HepG2 (cell line): Measurements from ENCODE around the gene ATXN7L3B. TPM values are rescaled to one million over a fixed set of nuclear protein-coding genes. Genes with fewer than 3 reads are reported as not detected.

ENCODE experiments used
- ARID5B ChIP-seq: IDR thresholded peaks from 2 replicates; pipeline ENCODE4 v1.4.0; 2020; ENCODE audit warnings: mild to moderate bottlenecking, missing genetic modification reagents
- HOXA3 ChIP-seq: sonication (generic); formaldehyde crosslinking; IDR thresholded peaks from 2 replicates; pipeline ENCODE4 v1.5.0; 2020; ENCODE audit warnings: missing genetic modification reagents
- IKZF4 ChIP-seq: sonication (generic); formaldehyde crosslinking; IDR thresholded peaks from 2 replicates; pipeline ENCODE4 v1.5.1; 2020; ENCODE audit warnings: borderline replicate concordance, mild to moderate bottlenecking, low read depth, missing genetic modification reagents; ENCODE audit errors: not compliant biosample characterization
- REPIN1 ChIP-seq: sonication (generic); formaldehyde crosslinking; IDR thresholded peaks from 2 replicates; pipeline ENCODE4 v1.8.0; 2022; ENCODE audit warnings: missing genetic modification reagents, low read depth, mild to moderate bottlenecking, borderline replicate concordance
- SIN3B ChIP-seq: fragments of 150-350 bp; IDR thresholded peaks from 2 replicates; pipeline ENCODE4 v1.6.1; 2014; ENCODE audit warnings: low read length
- SP1 ChIP-seq, 2 experiments: fragments of 450-650 bp in 1 of 2; sonication (generic) in 1 of 2; formaldehyde crosslinking in 1 of 2; IDR thresholded peaks; 2 replicates each; pipeline versions ENCODE4 v1.4.0 to v1.6.1; 2016 to 2020; ENCODE audit warnings: missing genetic modification reagents in 1 of 2
- TCF7 ChIP-seq: sonication (generic); IDR thresholded peaks from 2 replicates; pipeline ENCODE4 v1.6.1; 2016; ENCODE audit warnings: antibody characterized with exemption, low read depth
- ZNF224 ChIP-seq: sonication (generic); formaldehyde crosslinking; IDR thresholded peaks from 2 replicates; pipeline ENCODE4 v1.5.0; 2020; ENCODE audit warnings: mild to moderate bottlenecking, missing genetic modification reagents
- ZNF382 ChIP-seq: sonication (generic); formaldehyde crosslinking; IDR thresholded peaks from 2 replicates; pipeline ENCODE4 v1.5.0; 2020; ENCODE audit warnings: missing genetic modification reagents, mild to moderate bottlenecking, borderline replicate concordance
- ZNF570 ChIP-seq: sonication (generic); formaldehyde crosslinking; IDR thresholded peaks from 2 replicates; pipeline ENCODE4 v1.4.0; 2020; ENCODE audit warnings: mild to moderate bottlenecking, missing genetic modification reagents, borderline replicate concordance
- ZSCAN21 ChIP-seq: sonication (generic); formaldehyde crosslinking; IDR thresholded peaks from 2 replicates; pipeline ENCODE4 v1.8.0; 2022; ENCODE audit warnings: mild to moderate bottlenecking, missing genetic modification reagents, moderate library complexity, borderline replicate concordance
- polyA plus RNA-seq, 8 experiments: library from polyadenylated mRNA; depleted of rRNA in 3 of 8; stranded (reverse) in 7 of 8; unstranded in 1 of 8; fragments of >200 nt; fragmentation: Illumina TruSeq in 4 of 8; extraction: Trizol in 4 of 8; gene quantifications; 2 replicates each; pipeline versions ENCODE4 v1.2.1 to v1.2.3, GENCODE V29; 2011 to 2016; ENCODE audit warnings: low read depth in 4 of 8, missing spikeins in 1 of 8, mixed read lengths in 1 of 8; ENCODE audit not compliant: insufficient read depth in 1 of 8
- total RNA-seq, 5 experiments: library from RNA; depleted of rRNA; stranded (reverse); fragments of >200 nt; fragmentation: Illumina TruSeq; extraction: Trizol; gene quantifications; 2 replicates each; pipeline ENCODE4 v1.2.3, GENCODE V29; 2016; ENCODE audit warnings: low read depth in 1 of 5
- TF ChIP-seq, protein P1 (sequence below): sonication (generic); formaldehyde crosslinking; IDR thresholded peaks from 2 replicates; pipeline ENCODE4 v1.4.0; 2020; ENCODE audit warnings: low read depth, missing genetic modification reagents
- TF ChIP-seq, protein P2 (sequence below): sonication (generic); formaldehyde crosslinking; IDR thresholded peaks from 2 replicates; pipeline ENCODE4 v1.8.1; 2023; ENCODE audit warnings: missing genetic modification reagents, mild to moderate bottlenecking, borderline replicate concordance
- TF ChIP-seq, protein P3 (sequence below), 2 experiments: sonication (generic) in 1 of 2; formaldehyde crosslinking in 1 of 2; IDR thresholded peaks; 2 replicates each; pipeline versions ENCODE4 v1.4.0 to v1.6.1; 2016 to 2020; ENCODE audit warnings: borderline replicate concordance in 1 of 2, low read depth in 1 of 2, mild to moderate bottlenecking in 1 of 2, missing genetic modification reagents in 1 of 2

Gene ATXN7L3B
- total and polyA plus RNA-seq, 2 of the 13 experiments (the other 11 are each of a cell fraction or from before 2014, with no cell fraction given) = 20.1 to 23.8 TPM

DNA sequence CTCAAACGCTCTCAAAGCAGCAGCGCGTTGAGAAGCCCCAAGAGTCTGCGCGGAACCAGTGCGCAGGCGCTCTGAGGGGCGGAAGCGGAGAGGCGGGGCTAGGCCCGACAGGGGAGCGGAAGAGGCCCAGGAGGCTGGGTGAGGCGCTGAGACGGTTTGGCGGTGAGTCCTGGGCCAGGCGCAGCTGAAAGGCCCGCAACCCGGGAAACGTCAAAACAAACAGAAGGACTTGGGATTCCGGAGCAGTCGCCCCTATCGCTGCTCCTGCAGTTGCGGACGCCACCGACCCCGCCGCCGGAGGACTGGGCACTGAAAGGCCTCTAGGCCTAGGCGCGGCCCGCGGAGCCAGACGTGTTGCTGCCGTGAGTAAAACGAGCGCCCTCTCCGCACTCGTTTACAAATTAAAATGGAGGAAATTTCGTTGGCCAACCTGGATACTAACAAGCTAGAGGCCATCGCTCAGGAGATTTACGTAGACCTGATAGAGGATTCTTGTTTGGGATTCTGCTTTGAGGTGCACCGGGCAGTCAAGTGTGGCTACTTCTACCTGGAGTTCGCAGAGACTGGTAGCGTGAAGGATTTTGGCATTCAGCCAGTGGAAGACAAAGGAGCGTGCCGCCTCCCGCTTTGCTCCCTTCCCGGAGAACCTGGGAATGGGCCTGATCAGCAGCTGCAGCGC, at the start of gene ATXN7L3B (continued):
- TF ChIP-seq, protein P1, sequence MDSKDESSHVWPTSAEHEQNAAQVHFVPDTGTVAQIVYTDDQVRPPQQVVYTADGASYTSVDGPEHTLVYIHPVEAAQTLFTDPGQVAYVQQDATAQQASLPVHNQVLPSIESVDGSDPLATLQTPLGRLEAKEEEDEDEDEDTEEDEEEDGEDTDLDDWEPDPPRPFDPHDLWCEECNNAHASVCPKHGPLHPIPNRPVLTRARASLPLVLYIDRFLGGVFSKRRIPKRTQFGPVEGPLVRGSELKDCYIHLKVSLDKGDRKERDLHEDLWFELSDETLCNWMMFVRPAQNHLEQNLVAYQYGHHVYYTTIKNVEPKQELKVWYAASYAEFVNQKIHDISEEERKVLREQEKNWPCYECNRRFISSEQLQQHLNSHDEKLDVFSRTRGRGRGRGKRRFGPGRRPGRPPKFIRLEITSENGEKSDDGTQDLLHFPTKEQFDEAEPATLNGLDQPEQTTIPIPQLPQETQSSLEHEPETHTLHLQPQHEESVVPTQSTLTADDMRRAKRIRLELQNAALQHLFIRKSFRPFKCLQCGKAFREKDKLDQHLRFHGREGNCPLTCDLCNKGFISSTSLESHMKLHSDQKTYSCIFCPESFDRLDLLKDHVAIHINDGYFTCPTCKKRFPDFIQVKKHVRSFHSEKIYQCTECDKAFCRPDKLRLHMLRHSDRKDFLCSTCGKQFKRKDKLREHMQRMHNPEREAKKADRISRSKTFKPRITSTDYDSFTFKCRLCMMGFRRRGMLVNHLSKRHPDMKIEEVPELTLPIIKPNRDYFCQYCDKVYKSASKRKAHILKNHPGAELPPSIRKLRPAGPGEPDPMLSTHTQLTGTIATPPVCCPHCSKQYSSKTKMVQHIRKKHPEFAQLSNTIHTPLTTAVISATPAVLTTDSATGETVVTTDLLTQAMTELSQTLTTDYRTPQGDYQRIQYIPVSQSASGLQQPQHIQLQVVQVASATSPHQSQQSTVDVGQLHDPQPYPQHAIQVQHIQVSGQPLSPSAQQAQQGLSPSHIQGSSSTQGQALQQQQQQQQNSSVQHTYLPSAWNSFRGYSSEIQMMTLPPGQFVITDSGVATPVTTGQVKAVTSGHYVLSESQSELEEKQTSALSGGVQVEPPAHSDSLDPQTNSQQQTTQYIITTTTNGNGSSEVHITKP (CRISPR knock-in tag) = peak; percentile 19; the same call in 1 of the 2 replicates
- TF ChIP-seq ZNF570 (no peak), SP1 (IDR thresholded peaks at IDR 0.05) (no peak), SP1 (CRISPR knock-in tag; IDR thresholded peaks at IDR 0.05) (0 out of 2 replicates have a peak, but pooled peaks have one; percentile 15), ARID5B (CRISPR knock-in tag) (peak; percentile 13; the same call in 1 of the 2 replicates), ZSCAN21 (CRISPR knock-in tag) (peak; percentile 56; the same call in 1 of the 2 replicates), ZNF224 (peak; percentile 62; the same call in 1 of the 2 replicates), IKZF4 (CRISPR knock-in tag) (peak; percentile 75), TCF7 (no peak), HOXA3 (CRISPR knock-in tag) (peak; percentile 57; the same call in 1 of the 2 replicates), SIN3B (no peak), REPIN1 (CRISPR knock-in tag) (peak; percentile 52; the same call in 1 of the 2 replicates), ZNF382 (CRISPR knock-in tag) (no peak)
- TF ChIP-seq, protein P2, sequence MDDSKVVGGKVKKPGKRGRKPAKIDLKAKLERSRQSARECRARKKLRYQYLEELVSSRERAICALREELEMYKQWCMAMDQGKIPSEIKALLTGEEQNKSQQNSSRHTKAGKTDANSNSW (CRISPR knock-in tag) = peak; percentile 81; the same call in 1 of the 2 replicates
- TF ChIP-seq, protein P3, sequence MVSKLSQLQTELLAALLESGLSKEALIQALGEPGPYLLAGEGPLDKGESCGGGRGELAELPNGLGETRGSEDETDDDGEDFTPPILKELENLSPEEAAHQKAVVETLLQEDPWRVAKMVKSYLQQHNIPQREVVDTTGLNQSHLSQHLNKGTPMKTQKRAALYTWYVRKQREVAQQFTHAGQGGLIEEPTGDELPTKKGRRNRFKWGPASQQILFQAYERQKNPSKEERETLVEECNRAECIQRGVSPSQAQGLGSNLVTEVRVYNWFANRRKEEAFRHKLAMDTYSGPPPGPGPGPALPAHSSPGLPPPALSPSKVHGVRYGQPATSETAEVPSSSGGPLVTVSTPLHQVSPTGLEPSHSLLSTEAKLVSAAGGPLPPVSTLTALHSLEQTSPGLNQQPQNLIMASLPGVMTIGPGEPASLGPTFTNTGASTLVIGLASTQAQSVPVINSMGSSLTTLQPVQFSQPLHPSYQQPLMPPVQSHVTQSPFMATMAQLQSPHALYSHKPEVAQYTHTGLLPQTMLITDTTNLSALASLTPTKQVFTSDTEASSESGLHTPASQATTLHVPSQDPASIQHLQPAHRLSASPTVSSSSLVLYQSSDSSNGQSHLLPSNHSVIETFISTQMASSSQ (IDR thresholded peaks at IDR 0.05; ENCODE audit: low read depth) = no peak
- TF ChIP-seq, protein P3 (CRISPR knock-in tag; IDR thresholded peaks at IDR 0.05; ENCODE audit: borderline replicate concordance) = no peak
